ENCODE measurements around the gene PACS1. TPM values are rescaled to one million over a fixed set of nuclear protein-coding genes. Genes with fewer than 3 reads are reported as not detected.
"Not testable (repeated sequence)": the region's sequence is repeated elsewhere in the genome, so short reads cannot be mapped to it uniquely, and the experiment has no call there.

PACS1 gene
- total and polyA plus RNA-seq, 2 donors (not counting 1 experiment from before 2014, with no cell fraction given): 25.9 to 28.5 TPM

GRCh38 chr11:66111158-66111557 is 41.1 kb downstream of the PACS1 start:
- no peak for DNase-seq (ENCODE audit: low read depth in 2 of 2)
- no peaks in the 10 kb centered on the region for H3K27me3 ChIP-seq (ENCODE audit: control insufficient read depth, insufficient read depth, low read length)
- peaks cover 6% of the 10 kb centered on the region for H3K79me2 ChIP-seq (ENCODE audit: control insufficient read depth, insufficient read depth, low read length)
- no peak overlapping the region for H2AFZ ChIP-seq (ENCODE audit: low read length)
- H3K36me3 ChIP-seq (ENCODE audit: control insufficient read depth, insufficient read depth, low read length): no peaks in the 10 kb centered on the region
- no peak overlapping the region for H3K4me3 ChIP-seq (replicated peaks in 1 of 4; ENCODE audit: control extremely low read depth in 1 of 4, insufficient read depth in 1 of 4, low read depth in 3 of 4, low read length in 4 of 4)
- no peaks in the 10 kb centered on the region for H3K9me3 ChIP-seq (ENCODE audit: control insufficient read depth, insufficient read depth, low read depth, low read length)
- peaks cover 9% of the 10 kb centered on the region for H3K4me1 ChIP-seq (ENCODE audit: control insufficient read depth, extremely low read depth, insufficient read depth, low read length)
- H3K9ac ChIP-seq (ENCODE audit: insufficient read depth, low read length): no peak overlapping the region
- H3K4me2 ChIP-seq (ENCODE audit: extremely low read depth, insufficient read depth, low read length): no peak overlapping the region
- no peak overlapping the region for H3K27ac ChIP-seq (ENCODE audit: insufficient read depth, low read length)
- TF ChIP-seq CTCF (conservative IDR thresholded peaks at IDR 0.05 in 1 of 2, IDR thresholded peaks at IDR 0.05 in 1 of 2; ENCODE audit: low read depth in 1 of 2, low read length in 2 of 2) (no peak), EZH2 (IDR thresholded peaks at IDR 0.05; ENCODE audit: low read length, missing control alignments) (no peak)
- no peaks in the 10 kb centered on the region for H4K20me1 ChIP-seq (ENCODE audit: control insufficient read depth, extremely low read depth, insufficient read depth, low read length)

- Histone ChIP-seq H3K79me2 (ENCODE audit: control insufficient read depth, insufficient read depth, low read length) (peaks cover 6% of the 10 kb centered on the region), H3K4me2 (ENCODE audit: extremely low read depth, insufficient read depth, low read length) (peak overlapping the region; percentile 88), H3K9ac (ENCODE audit: insufficient read depth, low read length) (no peak overlapping the region), H3K4me1 (ENCODE audit: control insufficient read depth, extremely low read depth, insufficient read depth, low read length) (peaks cover 9% of the 10 kb centered on the region), H4K20me1 (ENCODE audit: control insufficient read depth, extremely low read depth, insufficient read depth, low read length) (no peaks in the 10 kb centered on the region), H3K9me3 (ENCODE audit: control insufficient read depth, insufficient read depth, low read depth, low read length) (no peaks in the 10 kb centered on the region), H2AFZ (ENCODE audit: low read length) (no peak overlapping the region), H3K36me3 (ENCODE audit: control insufficient read depth, insufficient read depth, low read length) (no peaks in the 10 kb centered on the region), H3K4me3 (replicated peaks in 1 of 4; ENCODE audit: control extremely low read depth in 1 of 4, insufficient read depth in 1 of 4, low read depth in 3 of 4, low read length in 4 of 4) (peak overlapping the region in 1 of 4 experiments; percentile 7), H3K27ac (ENCODE audit: insufficient read depth, low read length) (peak overlapping the region; percentile 56), H3K27me3 (ENCODE audit: control insufficient read depth, insufficient read depth, low read length) (no peaks in the 10 kb centered on the region)
- DNase-seq (ENCODE audit: low read depth in 2 of 2): peak in 1 of 2 donors; percentile 23
- TF ChIP-seq CTCF (conservative IDR thresholded peaks at IDR 0.05 in 1 of 2, IDR thresholded peaks at IDR 0.05 in 1 of 2; ENCODE audit: low read depth in 1 of 2, low read length in 2 of 2) (no peak), EZH2 (IDR thresholded peaks at IDR 0.05; ENCODE audit: low read length, missing control alignments) (no peak)
These were observed 42.0 kb downstream of the PACS1 start for GRCh38 chr11:66112041-66112491.

GRCh38 chr11:66112601-66113499 is 42.8 kb downstream of the PACS1 start:
- no peaks in the 10 kb centered on the region for H3K27me3 ChIP-seq (ENCODE audit: control insufficient read depth, insufficient read depth, low read length)
- H3K4me2 ChIP-seq (ENCODE audit: extremely low read depth, insufficient read depth, low read length): peak overlapping the region; percentile 88
- no peaks in the 10 kb centered on the region for H3K9me3 ChIP-seq (ENCODE audit: control insufficient read depth, insufficient read depth, low read depth, low read length)
- peaks cover 9% of the 10 kb centered on the region for H3K4me1 ChIP-seq (ENCODE audit: control insufficient read depth, extremely low read depth, insufficient read depth, low read length)
- no peaks in the 10 kb centered on the region for H3K36me3 ChIP-seq (ENCODE audit: control insufficient read depth, insufficient read depth, low read length)
- peak; percentile 58 to 92 for DNase-seq (ENCODE audit: low read depth in 2 of 2)
- no peaks in the 10 kb centered on the region for H4K20me1 ChIP-seq (ENCODE audit: control insufficient read depth, extremely low read depth, insufficient read depth, low read length)
- peak overlapping the region in 1 of 4 experiments; percentile 7 for H3K4me3 ChIP-seq (replicated peaks in 1 of 4; ENCODE audit: control extremely low read depth in 1 of 4, insufficient read depth in 1 of 4, low read depth in 3 of 4, low read length in 4 of 4)
- peak overlapping the region; percentile 56 for H3K27ac ChIP-seq (ENCODE audit: insufficient read depth, low read length)
- H3K9ac ChIP-seq (ENCODE audit: insufficient read depth, low read length): no peak overlapping the region
- peaks cover 6% of the 10 kb centered on the region for H3K79me2 ChIP-seq (ENCODE audit: control insufficient read depth, insufficient read depth, low read length)
- no peak overlapping the region for H2AFZ ChIP-seq (ENCODE audit: low read length)
- TF ChIP-seq CTCF (conservative IDR thresholded peaks at IDR 0.05 in 1 of 2, IDR thresholded peaks at IDR 0.05 in 1 of 2; ENCODE audit: low read depth in 1 of 2, low read length in 2 of 2) (no peak), EZH2 (IDR thresholded peaks at IDR 0.05; ENCODE audit: low read length, missing control alignments) (no peak)

- H3K9me3 ChIP-seq (ENCODE audit: control insufficient read depth, insufficient read depth, low read depth, low read length); H3K79me2 ChIP-seq (ENCODE audit: control insufficient read depth, insufficient read depth, low read length); DNase-seq (ENCODE audit: low read depth in 2 of 2); H3K9ac ChIP-seq (ENCODE audit: insufficient read depth, low read length); H2AFZ ChIP-seq (ENCODE audit: low read length); H3K4me2 ChIP-seq (ENCODE audit: extremely low read depth, insufficient read depth, low read length); H3K27me3 ChIP-seq (ENCODE audit: control insufficient read depth, insufficient read depth, low read length); H4K20me1 ChIP-seq (ENCODE audit: control insufficient read depth, extremely low read depth, insufficient read depth, low read length); H3K4me3 ChIP-seq (replicated peaks in 1 of 4; ENCODE audit: control extremely low read depth in 1 of 4, insufficient read depth in 1 of 4, low read depth in 3 of 4, low read length in 4 of 4); H3K27ac ChIP-seq (ENCODE audit: insufficient read depth, low read length); H3K36me3 ChIP-seq (ENCODE audit: control insufficient read depth, insufficient read depth, low read length): not testable (repeated sequence)
- peaks cover 20% of the 10 kb centered on the region for H3K4me1 ChIP-seq (ENCODE audit: control insufficient read depth, extremely low read depth, insufficient read depth, low read length)
These were observed 44.9 kb downstream of the PACS1 start for GRCh38 chr11:66114957-66115356.

Data from fibroblast of lung (primary cell).